ENCODE results near the gene MCAM.

The MCAM gene

DNA sequence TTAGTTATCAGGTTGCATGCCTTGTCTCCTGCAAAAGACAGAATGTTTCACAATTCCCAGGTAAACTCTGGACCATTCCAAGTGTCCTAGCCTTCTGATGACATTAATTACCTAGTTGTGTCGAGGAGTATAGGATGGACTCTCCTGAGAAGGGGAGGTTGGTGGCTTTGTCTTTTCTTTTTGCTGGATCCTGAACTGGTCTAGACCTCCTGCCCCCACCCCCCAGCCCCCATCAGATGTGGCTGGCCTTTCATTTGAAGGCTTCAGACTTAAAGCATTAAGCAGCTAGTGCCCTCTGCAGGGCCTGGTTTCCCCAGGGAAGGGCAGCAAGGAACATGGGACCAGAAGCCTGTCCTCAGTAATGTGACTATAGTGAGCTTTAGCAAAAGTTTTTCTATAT lies 9.7 kb downstream of the MCAM start:
- DNase-seq (ENCODE audit: low read depth): no peak
- no peak overlapping the region for H3K4me3 ChIP-seq (ENCODE audit: low read depth, low read length)
- TF ChIP-seq, protein P1, sequence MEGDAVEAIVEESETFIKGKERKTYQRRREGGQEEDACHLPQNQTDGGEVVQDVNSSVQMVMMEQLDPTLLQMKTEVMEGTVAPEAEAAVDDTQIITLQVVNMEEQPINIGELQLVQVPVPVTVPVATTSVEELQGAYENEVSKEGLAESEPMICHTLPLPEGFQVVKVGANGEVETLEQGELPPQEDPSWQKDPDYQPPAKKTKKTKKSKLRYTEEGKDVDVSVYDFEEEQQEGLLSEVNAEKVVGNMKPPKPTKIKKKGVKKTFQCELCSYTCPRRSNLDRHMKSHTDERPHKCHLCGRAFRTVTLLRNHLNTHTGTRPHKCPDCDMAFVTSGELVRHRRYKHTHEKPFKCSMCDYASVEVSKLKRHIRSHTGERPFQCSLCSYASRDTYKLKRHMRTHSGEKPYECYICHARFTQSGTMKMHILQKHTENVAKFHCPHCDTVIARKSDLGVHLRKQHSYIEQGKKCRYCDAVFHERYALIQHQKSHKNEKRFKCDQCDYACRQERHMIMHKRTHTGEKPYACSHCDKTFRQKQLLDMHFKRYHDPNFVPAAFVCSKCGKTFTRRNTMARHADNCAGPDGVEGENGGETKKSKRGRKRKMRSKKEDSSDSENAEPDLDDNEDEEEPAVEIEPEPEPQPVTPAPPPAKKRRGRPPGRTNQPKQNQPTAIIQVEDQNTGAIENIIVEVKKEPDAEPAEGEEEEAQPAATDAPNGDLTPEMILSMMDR (IDR thresholded peaks at IDR 0.05; ENCODE audit: insufficient read depth, low read depth, low read length, missing control alignments): no peak

DNA sequence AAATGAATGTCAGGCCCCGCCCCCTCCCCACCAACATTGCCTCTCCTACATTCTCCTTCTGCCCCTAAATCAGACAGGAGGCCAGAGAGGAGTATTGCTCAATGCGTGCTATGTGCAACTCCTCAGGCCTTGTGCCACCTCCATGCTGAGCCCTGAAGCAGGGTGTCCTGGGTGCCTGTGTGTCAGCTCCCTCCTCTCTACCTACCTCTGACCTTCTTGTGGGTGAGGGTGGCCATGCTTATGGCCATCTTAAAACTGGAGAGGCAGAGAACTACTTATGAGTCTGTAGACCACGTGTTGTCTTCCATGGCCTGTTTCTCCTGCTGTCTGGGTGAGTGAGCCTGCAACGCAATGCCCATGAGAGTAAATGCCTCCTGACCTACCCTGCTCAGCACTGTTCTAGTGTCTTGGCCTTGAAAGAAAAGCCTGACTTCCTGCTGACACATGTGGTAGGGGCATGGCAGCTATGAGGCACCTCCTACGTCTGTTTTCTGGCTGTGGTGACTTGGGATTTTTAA lies 10.5 kb downstream of the MCAM start:
- DNase-seq (ENCODE audit: low read depth): no peak
- H3K4me3 ChIP-seq (ENCODE audit: low read depth, low read length): no peak overlapping the region
- TF ChIP-seq, protein P1 (IDR thresholded peaks at IDR 0.05; ENCODE audit: insufficient read depth, low read depth, low read length, missing control alignments): no peak

DNA sequence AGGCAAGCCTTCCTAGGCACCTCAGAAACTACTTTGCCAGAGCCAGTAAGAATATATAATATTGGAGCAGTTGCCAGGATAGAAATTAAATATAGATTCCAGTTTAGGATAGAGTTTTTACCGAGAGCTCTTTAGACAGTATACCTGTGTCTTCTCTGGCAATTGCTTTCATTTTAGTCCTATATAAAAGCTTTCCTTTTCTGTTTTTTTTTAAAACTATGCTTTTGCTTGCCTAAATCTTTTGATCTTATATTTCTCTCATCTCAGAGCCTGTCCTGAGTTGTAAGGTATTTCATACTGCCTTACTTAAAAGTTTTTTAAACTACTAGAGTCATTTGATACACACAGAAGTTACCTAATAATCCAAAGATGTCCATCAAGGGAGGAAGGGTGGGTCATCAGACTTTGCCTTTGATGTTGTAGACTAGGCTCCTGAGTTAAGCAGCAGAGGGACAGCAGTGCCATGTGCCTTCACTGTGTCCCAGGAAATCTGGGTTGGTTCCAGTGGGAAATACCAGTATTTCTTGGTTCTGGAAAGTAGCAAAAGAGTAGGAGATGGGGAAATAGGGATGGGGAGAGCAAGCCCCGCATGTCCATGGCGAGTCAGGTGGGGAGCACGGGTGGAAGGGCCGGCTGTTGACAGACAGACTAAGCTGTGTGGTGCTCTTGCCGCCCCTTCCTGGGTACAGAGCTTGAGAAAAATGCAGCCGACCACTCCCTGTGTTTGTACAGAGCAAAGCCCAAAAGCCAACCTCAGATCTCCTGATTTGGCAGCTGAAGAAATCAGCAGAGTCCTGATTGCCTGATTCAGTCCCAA lies 11.2 kb downstream of the MCAM start:
- H3K4me3 ChIP-seq (ENCODE audit: low read depth, low read length): no peak overlapping the region
- no peak for DNase-seq (ENCODE audit: low read depth)
- TF ChIP-seq, protein P1 (IDR thresholded peaks at IDR 0.05; ENCODE audit: insufficient read depth, low read depth, low read length, missing control alignments): no peak

DNA sequence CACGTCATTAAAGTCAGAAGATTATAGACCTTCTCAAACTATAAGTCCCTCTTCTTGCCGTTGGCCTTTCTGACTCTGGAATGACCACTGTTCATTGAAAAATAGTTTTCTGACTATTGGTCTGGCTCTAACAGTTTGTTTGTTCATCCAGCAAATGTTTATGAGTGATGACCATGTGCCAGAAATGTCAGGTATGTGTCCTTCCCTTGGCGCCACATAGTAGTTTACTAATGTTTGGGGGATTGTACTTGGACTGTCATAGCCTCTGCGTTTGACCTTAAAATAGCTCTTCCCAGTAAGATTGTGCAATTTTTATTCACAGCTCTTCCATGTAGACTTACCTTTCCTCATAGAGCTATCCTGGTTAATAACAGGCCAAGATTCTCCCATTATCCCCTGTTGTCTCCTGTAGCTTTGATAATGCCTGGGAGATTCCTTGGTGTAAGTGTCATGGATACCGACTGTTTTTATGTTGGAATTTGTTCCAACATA lies 13.7 kb downstream of the MCAM start:
- no peak for DNase-seq (ENCODE audit: low read depth)
- no peak overlapping the region for H3K4me3 ChIP-seq (ENCODE audit: low read depth, low read length)
- TF ChIP-seq, protein P1 (IDR thresholded peaks at IDR 0.05; ENCODE audit: insufficient read depth, low read depth, low read length, missing control alignments): no peak

DNA sequence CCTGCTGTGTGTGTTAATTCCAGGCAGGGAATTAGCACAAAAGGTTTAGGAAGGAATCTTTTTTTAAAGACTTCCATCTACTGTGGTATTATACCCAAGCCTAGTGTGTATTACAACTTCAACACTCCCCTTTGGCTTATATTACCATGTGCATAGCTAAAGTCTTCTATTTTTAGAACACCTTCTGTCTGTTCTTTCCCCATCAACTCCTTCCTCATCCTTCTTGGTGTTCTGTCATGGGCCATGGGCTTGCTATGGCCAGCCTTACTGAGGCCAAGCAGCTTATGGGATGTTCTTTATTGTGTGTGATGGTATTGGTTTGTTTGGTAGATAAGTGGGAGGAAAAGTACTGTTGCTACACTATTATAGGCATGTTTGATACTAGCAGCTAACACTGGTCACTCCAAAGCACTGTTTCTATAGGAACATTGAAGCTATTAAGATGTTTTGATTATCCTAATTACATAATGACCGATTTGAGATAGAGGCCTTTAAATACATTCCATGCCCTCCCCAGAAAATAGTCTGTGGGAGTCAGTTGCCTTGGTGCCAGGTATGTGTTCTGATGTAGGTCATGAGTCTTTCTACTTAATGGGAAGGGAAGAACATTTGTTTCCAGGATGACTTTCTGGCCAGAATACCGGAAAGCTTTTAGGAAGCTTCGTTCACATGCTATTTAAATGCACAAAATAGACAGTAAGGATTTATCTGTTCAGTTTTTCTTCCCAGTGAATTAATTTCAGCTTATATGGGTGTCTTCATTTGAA lies 16.5 kb downstream of the MCAM start:
- H3K4me3 ChIP-seq (ENCODE audit: low read depth, low read length): no peak overlapping the region
- TF ChIP-seq, protein P1 (IDR thresholded peaks at IDR 0.05; ENCODE audit: insufficient read depth, low read depth, low read length, missing control alignments): no peak
- DNase-seq (ENCODE audit: low read depth): no peak

DNA sequence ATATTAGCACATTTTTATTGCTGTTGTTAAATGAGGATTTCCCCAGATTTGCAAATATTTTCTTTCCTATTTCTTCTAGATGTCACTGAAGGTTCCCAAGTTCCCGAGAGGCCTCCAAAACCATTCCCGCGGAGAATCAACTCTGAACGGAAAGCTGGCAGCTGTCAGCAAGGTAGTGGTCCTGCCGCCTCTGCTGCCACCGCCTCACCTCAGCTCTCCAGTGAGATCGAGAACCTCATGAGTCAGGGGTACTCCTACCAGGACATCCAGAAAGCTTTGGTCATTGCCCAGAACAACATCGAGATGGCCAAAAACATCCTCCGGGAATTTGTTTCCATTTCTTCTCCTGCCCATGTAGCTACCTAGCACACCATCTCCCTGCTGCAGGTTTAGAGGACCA lies 17.5 kb downstream of the MCAM start:
- DNase-seq (ENCODE audit: low read depth): no peak
- TF ChIP-seq, protein P1 (IDR thresholded peaks at IDR 0.05; ENCODE audit: insufficient read depth, low read depth, low read length, missing control alignments): no peak
- no peak overlapping the region for H3K4me3 ChIP-seq (ENCODE audit: low read depth, low read length)

Data from GM12865 (cell line).